HCT116 (cell line): ENCODE results near the gene ADAMTSL2. TPM values are rescaled to one million over a fixed set of nuclear protein-coding genes. Genes with fewer than 3 reads are reported as not detected.

Experiments used
- ATAC-seq: fragments of 200-7000 bp; cut with Tn5 transposase; 2 replicates; pipeline ENCODE4 v1.9.1; 2020; ENCODE audit warnings: mild to moderate bottlenecking, moderate library complexity
- BruUV-seq: library from RNA; stranded (reverse); fragments of 400-500 nt; replicated peaks from 2 replicates; lab custom pipeline; 2021; lab: Mats Ljungman, UMichigan
- CTCF ChIA-PET: fragments of 300-600 bp; sonication (Branson Sonifier 250); formaldehyde crosslinking; loops from one replicate; lab custom pipeline; 2021; ENCODE audit warnings: antibody characterized with exemption; lab: Charles Lee
- POLR2A ChIA-PET: fragments of 300-600, 350-600 bp; sonication (Branson Sonifier 250); formaldehyde crosslinking; loops from one replicate; lab custom pipeline; 2021; ENCODE audit warnings: antibody characterized with exemption; lab: Charles Lee
- RAD21 ChIA-PET, 2 experiments: fragments of 300-600 bp; sonication (Branson Sonifier 250); formaldehyde crosslinking; loops; one replicate each; lab custom pipeline; 2023; ENCODE audit warnings: low total read pairs in 2 of 2; ENCODE audit not compliant: uncharacterized antibody in 2 of 2, unreplicated experiment in 2 of 2, low non-redundant PET in 1 of 2; lab: Charles Lee
- DNase-seq: peaks from one replicate; pipeline ENCODE4 v3.0.0-alpha.2; 2010; ENCODE audit warnings: low read depth, low spot score
- H2AFZ ChIP-seq: fragments of 200-600 bp; shearing (Covaris generic), sonication (generic); 2 replicates; pipeline ENCODE4 v1.6.1; 2017; ENCODE audit warnings: low read depth, mixed run types, mixed read lengths, antibody characterized with exemption, low read length; ENCODE audit not compliant: poor library complexity, severe bottlenecking
- H3K27ac ChIP-seq: 2 replicates; pipeline ENCODE4 v1.5.1; 2012; ENCODE audit warnings: low read depth, low read length
- H3K27me3 ChIP-seq: fragments of 200-600 bp; sonication (generic); 2 replicates; pipeline ENCODE4 v1.6.1; 2016; ENCODE audit warnings: mixed run types, low read length, mixed read lengths; ENCODE audit not compliant: insufficient read depth
- H3K36me3 ChIP-seq, 2 experiments: fragments of 200-500 bp in 1 of 2; fragments of 200-600 bp in 1 of 2; sonication (Bioruptor generic) in 1 of 2; sonication (generic) in 1 of 2; 2 replicates each; pipeline versions ENCODE4 v1.5.1 to v1.6.1; 2014 to 2016; ENCODE audit warnings: low read length in 2 of 2, inconsistent platforms in 1 of 2, mixed read lengths in 1 of 2, mixed run types in 1 of 2; ENCODE audit not compliant: insufficient read depth in 2 of 2, control insufficient read depth in 1 of 2
- H3K4me1 ChIP-seq, 2 experiments: fragments of 200-600 bp in 1 of 2; sonication (generic) in 1 of 2; 2 replicates each; pipeline versions ENCODE4 v1.5.1 to v1.6.1; 2012 to 2017; ENCODE audit warnings: low read length in 2 of 2, inconsistent platforms in 1 of 2, mild to moderate bottlenecking in 1 of 2, mixed read lengths in 1 of 2, mixed run types in 1 of 2, moderate library complexity in 1 of 2; ENCODE audit not compliant: insufficient read depth in 2 of 2, control insufficient read depth in 1 of 2
- H3K4me2 ChIP-seq: fragments of 200-600 bp; sonication (generic); 2 replicates; pipeline ENCODE4 v1.6.1; 2017; ENCODE audit warnings: mixed run types, low read length, mixed read lengths
- H3K4me3 ChIP-seq, 2 experiments: fragments of 200-600 bp in 1 of 2; sonication (generic) in 1 of 2; replicated peaks in 1 of 2; 2 replicates each; pipeline ENCODE4 v1.5.1; 2011 to 2016; ENCODE audit warnings: low read length in 2 of 2, control low read depth in 1 of 2, low read depth in 1 of 2, mild to moderate bottlenecking in 1 of 2, mixed read lengths in 1 of 2, mixed run types in 1 of 2
- H3K79me2 ChIP-seq: fragments of 200-600 bp; sonication (generic); 2 replicates; pipeline ENCODE4 v1.6.1; 2017; ENCODE audit warnings: mild to moderate bottlenecking, mixed run types, low read length, moderate library complexity, mixed read lengths; ENCODE audit not compliant: insufficient read depth
- H3K9ac ChIP-seq: fragments of 200-600 bp; sonication (generic); 2 replicates; pipeline ENCODE4 v1.6.1; 2016; ENCODE audit warnings: low read length, mixed read lengths
- H3K9me2 ChIP-seq: fragments of 200-600 bp; sonication (generic), shearing (Covaris generic); 2 replicates; pipeline ENCODE4 v1.6.1; 2017; ENCODE audit warnings: mixed run types, mild to moderate bottlenecking, moderate library complexity; ENCODE audit not compliant: insufficient read depth
- H3K9me3 ChIP-seq, 2 experiments: fragments of 200-500 bp in 1 of 2; fragments of 200-600 bp in 1 of 2; sonication (Bioruptor generic) in 1 of 2; sonication (generic) in 1 of 2; 2 replicates each; pipeline ENCODE4 v1.6.1; 2014 to 2017; ENCODE audit warnings: low read length in 2 of 2, mixed read lengths in 2 of 2, inconsistent platforms in 1 of 2, low read depth in 1 of 2, mild to moderate bottlenecking in 1 of 2, mixed run types in 1 of 2, moderate library complexity in 1 of 2; ENCODE audit not compliant: control insufficient read depth in 1 of 2, insufficient read depth in 1 of 2
- H4K20me1 ChIP-seq: fragments of 200-600 bp; sonication (generic), shearing (Covaris generic); 2 replicates; pipeline ENCODE4 v1.6.1; 2017; ENCODE audit warnings: mixed run types, mild to moderate bottlenecking, moderate library complexity; ENCODE audit not compliant: insufficient read depth
- ATF3 ChIP-seq: IDR thresholded peaks from 2 replicates; pipeline ENCODE4 v1.6.1; 2012
- EGR1 ChIP-seq: IDR thresholded peaks from 2 replicates; pipeline ENCODE4 v1.6.1; 2012; ENCODE audit warnings: low read depth
- EZH2 ChIP-seq: fragments of 200-600 bp; sonication (generic); IDR thresholded peaks from 2 replicates; pipeline ENCODE4 v1.6.1; 2017; ENCODE audit warnings: antibody characterized with exemption, mixed run types
- EZH2phosphoT487 ChIP-seq: fragments of 200-600 bp; IDR thresholded peaks from 2 replicates; pipeline ENCODE4 v1.6.1; 2018; ENCODE audit warnings: antibody characterized with exemption, borderline replicate concordance
- FOSL1 ChIP-seq: IDR thresholded peaks from 2 replicates; pipeline ENCODE4 v1.6.1; 2012; ENCODE audit warnings: low read depth
- JUND ChIP-seq: IDR thresholded peaks from 2 replicates; pipeline ENCODE4 v1.6.1; 2012
- POLR2A ChIP-seq: IDR thresholded peaks from 2 replicates; pipeline ENCODE4 v1.7.0; 2011; ENCODE audit warnings: borderline replicate concordance; ENCODE audit not compliant: insufficient read depth, insufficient read length; ENCODE audit errors: extremely low read depth
- POLR2AphosphoS5 ChIP-seq: IDR thresholded peaks from 2 replicates; pipeline ENCODE4 v1.6.1; 2011; ENCODE audit warnings: mild to moderate bottlenecking, low read depth, low read length, moderate library complexity
- SIN3A ChIP-seq: IDR thresholded peaks from 2 replicates; pipeline ENCODE4 v1.6.1; 2012; ENCODE audit warnings: low read depth
- SP1 ChIP-seq: IDR thresholded peaks from 2 replicates; pipeline ENCODE4 v1.6.1; 2012; ENCODE audit warnings: low read depth
- YY1 ChIP-seq: IDR thresholded peaks from 2 replicates; pipeline ENCODE4 v1.6.1; 2011; ENCODE audit warnings: low read length, low read depth, moderate library complexity, mild to moderate bottlenecking; ENCODE audit not compliant: insufficient replicate concordance; ENCODE audit errors: extremely low read depth
- ZFX ChIP-seq: fragments of 450-650 bp; IDR thresholded peaks from 2 replicates; pipeline ENCODE4 v1.6.1; 2017
- intact Hi-C: fragments of 100-400 bp; cut with micrococcal nuclease; formaldehyde crosslinking; loops from 2 replicates; pipeline ENCODE4 v1.10.0; 2022
- total RNA-seq: library from RNA; stranded (reverse); gene quantifications from one replicate; pipeline ENCODE4 v1.2.1, GENCODE V29; 2021; ENCODE audit not compliant: unreplicated experiment
- TF ChIP-seq, protein P1 (sequence below): IDR thresholded peaks from 2 replicates; pipeline ENCODE4 v1.6.1; 2011; ENCODE audit warnings: mild to moderate bottlenecking, low read length, moderate library complexity; ENCODE audit not compliant: insufficient replicate concordance; ENCODE audit errors: extremely low read depth

Gene ADAMTSL2
- total RNA-seq, 1 experiment from 2014 or later, result not detected

DNA sequence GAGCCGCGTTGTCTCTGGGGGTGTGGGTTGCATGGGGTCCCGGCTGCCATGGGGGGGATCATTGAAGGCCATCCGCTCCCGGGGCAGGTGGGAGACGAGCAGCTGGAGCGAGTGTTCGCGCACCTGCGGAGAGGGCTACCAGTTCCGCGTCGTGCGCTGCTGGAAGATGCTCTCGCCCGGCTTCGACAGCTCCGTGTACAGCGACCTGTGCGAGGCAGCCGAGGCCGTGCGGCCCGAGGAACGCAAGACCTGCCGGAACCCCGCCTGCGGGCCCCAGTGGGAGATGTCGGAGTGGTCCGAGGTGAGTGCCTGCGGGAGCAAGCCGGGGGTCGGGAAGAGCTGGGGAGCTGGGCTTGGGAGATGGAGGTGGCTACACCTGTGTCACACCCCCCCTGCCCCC, 33.7 kb downstream of the ADAMTSL2 start:
- Histone ChIP-seq H4K20me1 (no peaks in the 10 kb centered on the region), H3K4me3 (no peak overlapping the region), H3K36me3 (no peaks in the 10 kb centered on the region), H3K9ac (no peak overlapping the region), H3K9me3 (no peaks in the 10 kb centered on the region), H2AFZ (no peak overlapping the region), H3K4me2 (no peak overlapping the region), H3K79me2 (no peaks in the 10 kb centered on the region), H3K9me2 (no peaks in the 10 kb centered on the region), H3K27ac (no peak overlapping the region), H3K27me3 (peaks cover 3% of the 10 kb centered on the region; the same call in 1 of the 2 replicates)
- no TSS peak for BruUV-seq
- no peak for DNase-seq
- intact Hi-C loops, result no loop called here
- ChIA-PET RAD21 (no interaction called here), POLR2A (no interaction called here)
- TF ChIP-seq YY1, result no peak
- TF ChIP-seq EGR1, result no peak
- TF ChIP-seq ATF3, result no peak
- no peak for TF ChIP-seq SP1
- no peak for TF ChIP-seq POLR2AphosphoS5
- TF ChIP-seq JUND, result no peak
- TF ChIP-seq SIN3A, result no peak
- no peak for TF ChIP-seq FOSL1
- no peak for TF ChIP-seq EZH2phosphoT487
- no peak for TF ChIP-seq ZFX
- TF ChIP-seq POLR2A, result no peak
- TF ChIP-seq, protein P1, sequence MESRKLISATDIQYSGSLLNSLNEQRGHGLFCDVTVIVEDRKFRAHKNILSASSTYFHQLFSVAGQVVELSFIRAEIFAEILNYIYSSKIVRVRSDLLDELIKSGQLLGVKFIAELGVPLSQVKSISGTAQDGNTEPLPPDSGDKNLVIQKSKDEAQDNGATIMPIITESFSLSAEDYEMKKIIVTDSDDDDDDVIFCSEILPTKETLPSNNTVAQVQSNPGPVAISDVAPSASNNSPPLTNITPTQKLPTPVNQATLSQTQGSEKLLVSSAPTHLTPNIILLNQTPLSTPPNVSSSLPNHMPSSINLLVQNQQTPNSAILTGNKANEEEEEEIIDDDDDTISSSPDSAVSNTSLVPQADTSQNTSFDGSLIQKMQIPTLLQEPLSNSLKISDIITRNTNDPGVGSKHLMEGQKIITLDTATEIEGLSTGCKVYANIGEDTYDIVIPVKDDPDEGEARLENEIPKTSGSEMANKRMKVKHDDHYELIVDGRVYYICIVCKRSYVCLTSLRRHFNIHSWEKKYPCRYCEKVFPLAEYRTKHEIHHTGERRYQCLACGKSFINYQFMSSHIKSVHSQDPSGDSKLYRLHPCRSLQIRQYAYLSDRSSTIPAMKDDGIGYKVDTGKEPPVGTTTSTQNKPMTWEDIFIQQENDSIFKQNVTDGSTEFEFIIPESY, result no peak
- TF ChIP-seq EZH2, result no peak
- TF ChIP-seq, all 23 proteins: peak for 0
- CTCF ChIA-PET, result no interaction called here
- ATAC-seq, result no peak
- H3K4me1 ChIP-seq, result peaks cover 4 to 5% of the 10 kb centered on the region in 2 experiments
